ENCODE results near the gene ERMARD.

Gene ERMARD

GRCh38 chr6:169801396-169802160 is 50.2 kb downstream of the ERMARD start:
- no peak for DNase-seq

GRCh38 chr6:169802790-169803189 is 51.4 kb downstream of the ERMARD start:
- DNase-seq = no peak

DNA sequence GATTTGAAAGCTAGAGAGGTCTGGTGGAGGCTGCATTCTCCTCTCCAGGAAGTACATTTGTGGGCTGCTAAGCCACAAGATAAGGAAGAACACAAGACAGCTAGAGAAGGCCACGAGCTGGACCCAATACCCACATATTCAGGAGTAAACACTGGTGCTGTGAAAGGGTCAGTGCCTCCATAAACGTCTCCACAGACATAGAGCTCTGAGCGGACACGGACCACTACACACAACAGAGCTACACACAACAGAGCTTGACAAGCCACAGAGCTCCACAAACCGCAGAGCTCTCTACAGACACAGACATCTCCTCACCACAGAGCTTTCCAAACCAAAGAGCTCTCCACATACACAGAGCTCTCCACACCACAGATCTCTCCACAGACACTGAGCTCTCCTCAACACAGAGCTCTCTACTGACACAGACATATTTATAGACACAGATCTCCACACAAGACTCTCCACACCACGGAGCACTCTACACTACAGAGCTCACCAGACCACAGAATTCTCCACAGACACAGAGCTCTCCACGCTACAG is 51.9 kb downstream of the ERMARD start:
- no peak for DNase-seq

GRCh38 chr6:169803816-169804340 is 52.5 kb downstream of the ERMARD start:
- no peak for DNase-seq

- DNase-seq = no peak
Measured at GRCh38 chr6:169804427-169804826, 53.0 kb downstream of the ERMARD start.

GRCh38 chr6:169805242-169805838 is 53.9 kb downstream of the ERMARD start:
- no peak for DNase-seq

GRCh38 chr6:169806701-169807100 is 55.3 kb downstream of the ERMARD start:
- no peak for DNase-seq

DNA sequence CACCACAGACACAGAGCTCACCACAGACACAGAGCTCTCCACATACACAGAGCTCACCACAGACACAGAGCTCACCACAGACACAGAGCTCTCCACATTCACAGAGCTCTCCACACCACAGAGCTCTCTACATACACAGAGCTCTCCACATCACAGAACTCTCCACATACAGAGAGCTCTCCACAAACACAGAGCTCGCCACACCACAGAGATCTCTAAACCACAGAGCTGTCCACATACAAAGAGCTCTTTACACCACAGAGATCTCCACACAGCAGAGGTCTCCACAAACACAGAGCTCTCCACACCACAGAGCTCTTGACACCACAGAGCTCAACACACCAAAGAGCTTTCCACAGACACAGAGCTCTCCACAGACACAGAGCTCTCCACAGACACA is 55.8 kb downstream of the ERMARD start:
- DNase-seq = no peak

DNA sequence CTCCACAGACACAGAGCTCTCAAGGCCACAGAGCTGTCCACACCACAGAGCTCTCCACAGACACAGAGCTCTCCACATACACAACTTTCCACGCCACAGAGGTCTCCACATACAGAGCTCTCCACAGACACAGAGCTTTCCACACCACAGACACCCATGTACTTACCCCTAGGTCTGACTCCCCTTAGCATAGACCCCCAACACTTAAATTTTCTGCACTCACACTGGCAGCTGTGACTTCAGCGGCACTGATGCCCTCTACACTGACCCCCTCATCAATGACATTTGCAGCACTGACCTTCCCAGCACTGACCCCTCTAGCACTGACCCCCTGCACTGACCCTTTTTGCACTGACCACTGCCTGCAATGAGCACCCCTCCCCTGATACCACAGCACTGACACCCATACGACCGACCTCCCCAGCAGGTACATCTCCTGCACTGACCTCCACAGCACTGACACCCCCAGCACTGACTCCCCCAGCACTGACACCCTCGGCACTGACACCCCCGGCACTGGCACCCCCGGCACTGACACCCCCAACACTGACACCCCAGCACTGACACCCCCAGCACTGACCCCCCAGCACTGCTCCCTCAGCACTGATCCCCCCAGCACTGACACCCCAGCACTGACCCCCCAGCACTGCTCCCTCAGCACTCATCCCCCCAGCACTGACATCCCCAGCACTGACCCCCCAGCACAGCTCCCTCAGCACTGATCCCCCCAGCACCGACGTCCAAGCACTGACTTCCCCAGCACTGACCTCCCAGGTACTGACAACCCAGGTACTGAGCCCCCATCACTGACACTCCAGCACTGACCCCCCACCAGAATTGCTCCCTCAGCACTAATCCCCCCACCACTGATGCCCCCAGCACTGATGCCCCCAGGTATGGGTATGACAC is 56.5 kb downstream of the ERMARD start:
- no peak for DNase-seq

- DNase-seq = no peak
Measured at GRCh38 chr6:169808608-169808967, 57.2 kb downstream of the ERMARD start.

GRCh38 chr6:169809386-169809785 is 58.0 kb downstream of the ERMARD start:
- no peak for DNase-seq

DNA sequence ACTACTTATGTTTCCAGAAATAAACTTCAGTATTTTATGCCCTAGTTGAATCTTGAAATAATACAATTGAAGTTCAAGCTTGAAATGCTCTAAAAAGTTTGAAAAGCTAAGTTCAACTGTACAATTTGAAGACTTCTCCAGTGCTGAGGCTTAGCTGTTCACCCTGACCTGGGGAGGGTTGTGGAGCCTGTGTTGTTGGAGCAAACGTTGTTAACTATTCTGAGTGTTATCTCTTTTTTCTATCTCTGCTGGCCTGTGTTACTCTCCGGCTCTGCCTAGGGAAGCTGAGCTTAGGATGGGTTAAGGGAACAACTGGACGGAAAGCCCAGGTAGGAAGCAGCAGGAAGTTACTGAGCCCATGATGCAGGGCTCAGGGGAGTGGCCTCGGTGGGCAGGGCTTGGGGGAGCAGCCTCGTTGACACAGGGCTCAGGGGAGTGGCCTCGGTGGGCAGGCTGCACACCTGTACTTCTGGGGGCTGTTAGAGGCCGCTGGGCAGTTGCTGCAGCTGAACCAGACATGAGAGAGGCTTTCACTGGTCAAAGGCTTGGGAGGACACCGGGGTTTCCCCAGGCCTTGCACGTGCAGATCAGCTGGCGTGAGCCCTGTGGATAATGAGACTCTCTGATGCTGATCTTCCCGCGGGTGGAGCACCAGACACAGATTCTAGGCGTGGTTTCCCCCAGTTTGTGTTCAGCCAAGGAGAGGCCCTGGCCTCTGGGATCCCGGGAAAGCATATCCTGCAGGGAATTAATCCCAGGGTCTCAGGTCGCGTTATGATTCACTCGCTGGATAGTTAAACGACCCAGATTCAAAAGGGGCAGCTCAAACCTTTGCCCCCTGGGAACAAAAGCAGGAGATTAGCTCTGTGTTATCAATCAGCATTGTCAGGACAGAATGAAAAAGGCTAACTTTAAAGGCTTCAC is 58.9 kb downstream of the ERMARD start:
- no peak for DNase-seq

GRCh38 chr6:169811072-169811471 is 59.6 kb downstream of the ERMARD start:
- DNase-seq = no peak

DNA sequence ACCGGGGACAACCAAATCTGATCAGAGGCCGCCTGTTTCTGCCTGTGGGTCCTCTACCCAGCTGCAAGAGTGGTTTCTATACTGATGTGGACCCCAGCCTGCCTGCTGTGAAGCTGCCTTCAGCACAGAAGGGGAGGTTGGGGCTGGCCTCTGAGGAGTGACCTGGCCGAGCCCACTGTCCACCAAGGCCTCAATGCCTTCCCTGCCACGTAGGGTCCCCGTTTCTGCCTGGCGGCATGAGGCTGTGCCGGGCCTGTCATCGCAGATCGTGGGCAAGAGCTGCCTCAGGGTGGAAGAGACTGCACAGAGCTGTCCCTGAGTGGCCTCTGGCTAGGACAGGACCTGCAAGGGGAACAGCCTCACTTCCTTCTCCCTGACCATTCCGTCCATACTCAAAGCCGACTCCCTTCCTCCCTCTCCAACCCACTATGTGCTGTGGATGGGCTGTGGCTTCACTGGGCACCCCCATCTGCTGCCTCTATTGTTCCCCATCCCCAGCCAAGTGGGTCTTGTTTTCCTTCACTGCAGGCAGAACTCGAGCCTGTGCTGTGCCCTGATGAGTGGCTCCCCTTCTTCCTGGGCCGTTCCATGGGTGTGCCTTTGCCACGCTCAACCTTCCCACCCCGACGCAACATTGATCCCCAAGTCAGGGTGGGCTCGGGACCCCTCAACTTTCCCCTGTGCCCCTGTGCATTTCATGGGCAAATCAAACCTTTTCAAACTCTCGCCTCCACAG is 60.3 kb downstream of the ERMARD start:
- DNase-seq = no peak

DNA sequence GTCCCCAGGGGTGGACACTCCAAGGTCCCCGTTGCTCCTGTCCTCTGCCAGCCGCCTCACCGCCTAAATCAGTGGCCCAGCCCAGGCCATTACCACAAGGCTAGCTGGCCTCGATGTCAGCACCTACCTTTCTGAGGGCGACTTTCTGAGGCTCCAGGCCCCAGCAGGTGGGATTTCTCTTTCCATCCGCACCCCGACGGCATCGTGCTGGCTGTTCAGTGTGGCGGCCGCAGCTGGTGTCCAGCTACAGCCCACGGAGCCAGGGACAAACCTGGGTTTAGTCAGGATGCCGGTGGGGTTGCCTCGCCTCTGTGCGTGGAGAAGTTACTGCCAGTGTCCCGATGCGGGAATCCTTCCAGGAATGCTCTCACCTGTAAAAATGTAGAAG is 60.8 kb downstream of the ERMARD start:
- DNase-seq = no peak

DNA sequence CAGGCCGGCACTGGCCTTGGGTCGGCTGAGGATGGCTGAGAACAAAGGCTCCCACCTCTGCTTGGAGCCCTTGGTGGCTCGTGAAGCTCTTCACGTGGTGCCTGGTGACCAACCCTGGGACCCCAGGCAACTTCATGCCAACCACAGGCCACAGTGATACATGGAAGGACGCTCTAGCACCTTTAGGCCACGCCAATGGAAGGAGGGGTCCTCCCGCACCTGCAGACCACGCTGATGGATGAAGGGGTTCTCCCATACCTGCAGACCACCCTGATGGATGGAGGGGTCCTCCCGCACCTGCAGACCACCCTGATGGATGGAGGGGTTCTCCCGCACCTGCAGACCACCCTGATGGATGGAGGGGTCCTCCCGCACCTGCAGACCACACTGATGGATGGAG is 62.5 kb downstream of the ERMARD start:
- no peak for DNase-seq

- DNase-seq = no peak
Measured at GRCh38 chr6:169816054-169816453, 64.6 kb downstream of the ERMARD start.

DNA sequence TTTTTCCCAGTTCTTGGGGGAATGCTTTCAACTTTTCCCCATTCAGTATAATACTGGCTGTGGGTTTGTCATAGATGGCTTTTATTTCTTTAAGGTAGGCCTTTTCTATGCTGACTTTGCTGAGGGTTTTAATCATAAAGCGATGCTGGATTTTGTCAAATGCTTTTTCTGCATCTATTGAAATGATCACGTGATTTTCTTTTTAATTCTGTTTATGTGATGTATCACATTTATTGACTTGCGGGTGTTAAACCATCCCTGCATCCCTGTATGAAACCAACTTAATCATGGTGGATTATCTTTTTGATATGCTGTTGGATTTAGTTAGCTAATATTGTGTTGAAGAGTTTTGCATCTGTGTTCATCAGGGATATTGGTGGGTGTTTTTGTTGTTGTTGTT is 65.6 kb downstream of the ERMARD start:
- no peak for DNase-seq

- DNase-seq = no peak
Measured at GRCh38 chr6:169820358-169820757, 68.9 kb downstream of the ERMARD start.

- DNase-seq = no peak
Measured at GRCh38 chr6:169824021-169824420, 72.6 kb downstream of the ERMARD start.

Data from hypothalamus (tissue), 51 donors.